Right lung (tissue), 5 donors: ENCODE results near the gene MRAS. TPM values are rescaled to one million over a fixed set of nuclear protein-coding genes. Genes with fewer than 3 reads are reported as not detected.
"Not testable (repeated sequence)": the region's sequence is repeated elsewhere in the genome, so short reads cannot be mapped to it uniquely, and the experiment has no call there.

ENCODE experiments used
- DNase-seq, 2 donors: peaks; one replicate each; pipeline ENCODE4 v3.0.0-alpha.2; 2013
- polyA plus RNA-seq, 5 donors: library from polyadenylated mRNA; unstranded; fragments of 120-200 nt; gene quantifications; one replicate each; pipeline versions ENCODE4 v1.2.1 to v1.2.3, GENCODE V29; 2013; ENCODE audit warnings: inconsistent platforms in 1 of 5, low replicate concordance in 1 of 5; ENCODE audit not compliant: insufficient read length in 5 of 5, insufficient read depth in 1 of 5

MRAS gene
- polyA plus RNA-seq, 5 donors: 19.1 to 24.3 (median 19.5) TPM

- peak; percentile 65 to 72 for DNase-seq
These were observed 69.2 kb downstream of the MRAS start for GRCh38 chr3:138417559-138417982.

DNA sequence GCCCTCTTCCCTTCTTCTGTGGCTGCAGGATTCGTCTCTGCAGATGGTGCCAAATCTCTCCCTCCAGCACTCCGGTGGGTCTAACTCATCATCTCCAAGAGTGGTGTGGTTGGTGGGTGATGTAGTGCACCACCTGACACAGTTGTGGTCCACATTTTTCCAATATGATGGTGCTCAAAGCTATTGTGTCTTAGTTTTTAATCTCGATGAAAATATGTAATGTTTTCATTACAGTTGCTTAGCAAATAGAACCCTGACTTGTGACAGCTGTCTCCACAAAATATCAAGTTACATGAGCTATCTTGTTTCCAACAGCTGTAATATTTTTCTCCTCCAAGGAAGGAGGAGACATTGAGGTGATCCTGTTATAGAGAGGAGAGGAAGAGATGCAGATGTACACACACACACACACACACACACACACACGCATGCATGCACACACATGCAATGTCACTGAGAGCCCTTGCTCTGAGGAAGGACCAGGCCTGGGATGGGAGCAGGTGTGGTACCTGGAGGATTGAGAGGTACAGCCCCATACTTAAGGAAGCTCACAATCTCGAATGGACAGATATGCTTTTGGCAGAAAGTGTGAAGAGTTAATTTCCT, 70.3 kb downstream of the MRAS start:
- DNase-seq: no peak

- DNase-seq: no peak
These were observed 74.9 kb downstream of the MRAS start for GRCh38 chr3:138423316-138423715.

- no peak for DNase-seq
These were observed 75.9 kb downstream of the MRAS start for GRCh38 chr3:138424323-138424722.

- DNase-seq: no peak
These were observed 77.8 kb downstream of the MRAS start for GRCh38 chr3:138426211-138426610.

DNA sequence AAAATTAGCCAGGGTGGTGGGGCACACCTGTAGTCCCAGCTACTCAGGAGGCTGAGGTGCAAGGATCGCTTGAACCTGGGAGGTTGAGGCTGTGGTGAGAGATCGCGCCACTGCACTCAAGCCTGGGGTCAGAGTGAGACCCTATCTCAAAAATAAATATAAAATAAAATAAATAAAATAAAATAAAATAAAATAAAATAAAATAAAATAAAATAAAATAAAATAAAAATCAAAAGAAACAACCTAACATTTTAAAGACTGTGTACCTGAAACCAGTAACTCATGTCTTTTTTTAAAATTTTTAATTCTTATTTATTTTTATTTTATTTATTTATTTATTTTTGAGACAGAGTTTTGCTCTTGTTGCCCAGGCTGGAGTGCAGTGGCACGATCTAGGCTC, 78.4 kb downstream of the MRAS start:
- DNase-seq: not testable (repeated sequence)

DNA sequence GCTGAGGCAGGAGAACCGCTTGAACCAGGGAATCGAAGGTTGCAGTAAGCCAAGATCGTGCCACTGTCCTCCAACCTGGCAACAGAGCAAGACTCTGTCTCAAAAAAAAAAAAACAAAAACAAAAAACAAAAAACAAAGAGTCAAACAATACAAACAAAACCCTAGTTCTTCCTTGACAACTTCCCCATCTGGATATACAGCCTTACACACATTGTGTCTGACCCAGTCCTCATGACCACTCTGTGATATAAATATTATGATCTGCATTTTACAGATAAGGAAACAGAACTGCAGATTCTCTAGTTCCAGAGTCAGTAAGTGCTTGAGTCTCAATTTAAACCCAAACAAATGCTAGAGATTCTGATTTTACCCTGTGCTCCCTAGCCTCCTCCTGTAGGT, 81.3 kb downstream of the MRAS start:
- DNase-seq: no peak

GRCh38 chr3:138432576-138433240, 84.3 kb downstream of the MRAS start:
- DNase-seq: no peak

DNA sequence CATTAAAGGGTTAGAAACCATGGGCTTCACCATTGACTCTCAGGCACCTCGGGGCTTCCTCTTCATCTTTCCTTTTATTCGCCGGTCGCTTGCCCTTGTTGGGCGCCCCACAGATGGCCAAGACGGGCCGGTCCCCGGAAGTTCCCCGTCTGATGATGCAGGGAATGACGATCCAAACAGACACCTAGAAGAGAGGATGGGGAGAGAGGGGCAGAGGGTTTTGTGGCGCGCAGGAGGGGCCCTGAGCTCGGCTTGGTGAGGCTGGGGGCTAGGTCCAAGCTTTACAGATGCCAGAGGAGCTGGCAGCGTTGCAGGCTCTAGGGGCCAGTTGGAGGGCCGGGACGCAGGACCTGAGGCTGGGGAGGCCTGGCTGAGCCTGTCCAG, 85.5 kb downstream of the MRAS start:
- no peak for DNase-seq

GRCh38 chr3:138434276-138434874, 86.0 kb downstream of the MRAS start, which contains the start of gene ESYT3:
ESYT3 (plus strand) TSS chr3:138434616; CDS start chr3:138434799, 183 bp downstream.
- peak; percentile 60 to 67 for DNase-seq

- DNase-seq: no peak
These were observed 86.7 kb downstream of the MRAS start for GRCh38 chr3:138434875-138435772.

GRCh38 chr3:138435840-138436239, 87.5 kb downstream of the MRAS start:
- DNase-seq: no peak

GRCh38 chr3:138437281-138437680, 88.9 kb downstream of the MRAS start:
- no peak for DNase-seq

- DNase-seq: no peak
These were observed 90.5 kb downstream of the MRAS start for GRCh38 chr3:138438896-138439295.

DNA sequence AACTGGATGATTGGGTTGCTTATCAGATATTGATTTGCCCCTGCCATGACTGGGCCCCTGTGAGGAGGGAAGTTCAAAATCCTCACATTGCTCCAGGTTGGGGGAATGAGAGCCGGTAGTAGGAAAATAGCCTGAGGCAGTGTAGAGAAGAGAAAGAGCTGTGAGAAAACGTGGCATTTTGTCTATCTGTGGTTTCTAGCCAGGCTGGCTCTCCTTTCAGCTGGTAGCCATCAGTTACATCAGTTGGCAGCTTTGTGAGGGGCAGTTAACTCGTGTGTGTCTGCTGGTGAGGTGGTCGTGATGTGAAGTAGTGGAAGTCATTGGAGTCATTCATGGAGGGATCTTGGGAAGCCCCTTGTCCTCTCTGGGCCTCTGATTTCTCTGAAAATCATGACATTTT, 91.3 kb downstream of the MRAS start:
- DNase-seq: no peak

GRCh38 chr3:138440121-138440521, 91.7 kb downstream of the MRAS start:
- peak; percentile 67 to 74 for DNase-seq

- DNase-seq: no peak
These were observed 92.2 kb downstream of the MRAS start for GRCh38 chr3:138440596-138440995.

DNA sequence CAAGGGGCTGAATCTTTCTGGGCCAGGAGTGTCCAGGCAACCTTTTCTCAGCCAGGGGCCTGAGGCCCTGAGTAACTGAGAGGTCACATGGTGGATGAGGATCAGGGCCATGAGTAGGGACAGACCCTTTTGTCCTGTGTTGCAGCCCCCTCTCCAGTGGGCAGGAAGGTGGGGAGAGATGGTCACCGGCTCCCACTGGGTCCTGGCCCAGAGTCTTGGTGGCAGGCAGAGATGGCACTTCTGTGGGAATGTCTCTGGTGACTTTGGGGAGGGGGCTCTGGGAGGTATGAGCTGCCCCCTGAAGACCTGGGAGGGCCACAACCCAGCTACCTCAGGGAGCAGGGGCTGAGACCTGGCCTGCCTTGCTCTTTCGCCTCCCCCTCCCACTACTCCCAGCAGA, 92.9 kb downstream of the MRAS start:
- no peak for DNase-seq

- no peak for DNase-seq
These were observed 93.4 kb downstream of the MRAS start for GRCh38 chr3:138441742-138442141.

DNA sequence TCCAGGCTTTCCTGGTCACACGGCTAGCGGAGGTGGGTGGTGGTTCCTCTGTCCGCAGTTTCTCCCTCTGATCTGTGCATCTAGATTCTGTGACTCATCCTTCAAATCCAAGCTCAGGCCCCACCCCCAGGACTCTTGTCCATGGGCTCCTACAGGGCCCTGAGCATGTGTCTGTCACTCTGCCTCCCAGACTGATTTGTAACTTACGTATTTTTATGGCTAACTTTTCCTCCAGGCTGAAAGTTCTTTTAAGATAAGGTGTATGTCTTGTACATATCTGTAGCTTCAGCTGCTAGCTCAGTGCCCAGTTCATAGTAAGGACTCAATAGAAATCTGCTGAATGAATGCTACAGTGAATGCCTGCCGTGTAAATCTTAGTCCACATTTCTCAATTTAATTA, 94.1 kb downstream of the MRAS start:
- no peak for DNase-seq

- no peak for DNase-seq
These were observed 94.7 kb downstream of the MRAS start for GRCh38 chr3:138443091-138443490.
